Measurements from ENCODE around the gene PGM2.

The PGM2 gene

GRCh38 chr4:37904824-37905223 lies 78.3 kb downstream of the PGM2 start:
- DNase-seq = no peak

- DNase-seq = no peak
These were observed 79.2 kb downstream of the PGM2 start for GRCh38 chr4:37905533-37906169.

GRCh38 chr4:37908488-37909331 lies 82.2 kb downstream of the PGM2 start:
- DNase-seq = no peak

- no peak for DNase-seq
These were observed 83.0 kb downstream of the PGM2 start for GRCh38 chr4:37909332-37910090.

GRCh38 chr4:37910091-37910486 lies 83.6 kb downstream of the PGM2 start:
- DNase-seq = no peak
